ENCODE results near the gene AIFM1. TPM values are rescaled to one million over a fixed set of nuclear protein-coding genes. Genes with fewer than 3 reads are reported as not detected.
A peak's percentile ranks its signal among the peaks of the same experiment; 100 is the strongest.

The AIFM1 gene
- total RNA-seq, 4 donors from 2014 or later = 15.9 to 23.4 (median 21.6) TPM

DNA sequence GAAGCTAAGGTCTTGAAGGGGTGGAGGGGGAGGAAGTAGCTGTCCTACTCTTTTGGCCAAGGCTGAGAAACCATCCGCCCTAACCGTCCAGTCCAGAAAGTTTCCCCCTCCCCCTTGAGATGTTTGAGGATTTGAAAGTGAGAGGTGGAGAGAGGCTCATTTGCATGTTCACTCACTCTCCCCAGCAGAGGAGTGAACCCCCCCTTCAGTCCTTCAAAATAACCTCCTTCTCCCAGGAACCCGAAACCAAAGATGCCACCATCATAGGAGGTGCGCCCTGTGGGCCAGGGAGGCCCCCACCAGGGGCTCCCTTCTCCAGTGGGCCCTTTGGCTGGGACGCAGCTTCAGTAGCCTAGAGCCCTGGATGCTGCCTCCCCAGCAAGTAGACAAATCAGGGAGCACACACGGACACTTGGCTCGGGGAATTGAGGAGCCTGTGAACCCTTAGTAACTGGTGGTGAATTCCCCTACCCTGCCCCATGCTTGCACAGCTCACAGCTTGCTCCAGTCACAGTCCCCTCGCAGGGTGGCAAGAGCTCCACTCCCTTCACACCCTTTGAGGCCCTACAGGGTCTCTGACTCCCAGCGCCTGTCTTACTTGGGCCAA, 80.9 kb downstream of the AIFM1 start:
- Histone ChIP-seq H3K36me3 (no peaks in the 10 kb centered on the region), H3K4me3 (no peak overlapping the region), H3K27ac (replicated peaks in 1 of 4) (peak overlapping the region; percentile 18 to 52 (median 37)), H3K4me1 (peaks cover 10 to 27% (median 20%) of the 10 kb centered on the region in 4 donors), H3K27me3 (no peaks in the 10 kb centered on the region), H3K9me3 (no peaks in the 10 kb centered on the region)
- TF ChIP-seq POLR2A (IDR thresholded peaks at IDR 0.05; ENCODE audit: low read depth) = no peak
- TF ChIP-seq EP300 (IDR thresholded peaks at IDR 0.05) = no peak
- TF ChIP-seq, protein P1, sequence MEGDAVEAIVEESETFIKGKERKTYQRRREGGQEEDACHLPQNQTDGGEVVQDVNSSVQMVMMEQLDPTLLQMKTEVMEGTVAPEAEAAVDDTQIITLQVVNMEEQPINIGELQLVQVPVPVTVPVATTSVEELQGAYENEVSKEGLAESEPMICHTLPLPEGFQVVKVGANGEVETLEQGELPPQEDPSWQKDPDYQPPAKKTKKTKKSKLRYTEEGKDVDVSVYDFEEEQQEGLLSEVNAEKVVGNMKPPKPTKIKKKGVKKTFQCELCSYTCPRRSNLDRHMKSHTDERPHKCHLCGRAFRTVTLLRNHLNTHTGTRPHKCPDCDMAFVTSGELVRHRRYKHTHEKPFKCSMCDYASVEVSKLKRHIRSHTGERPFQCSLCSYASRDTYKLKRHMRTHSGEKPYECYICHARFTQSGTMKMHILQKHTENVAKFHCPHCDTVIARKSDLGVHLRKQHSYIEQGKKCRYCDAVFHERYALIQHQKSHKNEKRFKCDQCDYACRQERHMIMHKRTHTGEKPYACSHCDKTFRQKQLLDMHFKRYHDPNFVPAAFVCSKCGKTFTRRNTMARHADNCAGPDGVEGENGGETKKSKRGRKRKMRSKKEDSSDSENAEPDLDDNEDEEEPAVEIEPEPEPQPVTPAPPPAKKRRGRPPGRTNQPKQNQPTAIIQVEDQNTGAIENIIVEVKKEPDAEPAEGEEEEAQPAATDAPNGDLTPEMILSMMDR (IDR thresholded peaks at IDR 0.05) = no peak
- no peak for TF ChIP-seq POLR2AphosphoS5 (IDR thresholded peaks at IDR 0.05)
- intact Hi-C loops (cut with DNase I) = loop anchor here (5.0 kb wide), 1 partner anchor 38 kb away; no protein-coding TSS in a partner anchor
- WGBS = 78% methylated on average over 6 of the region's 9 CpGs
- no peak for DNase-seq (ENCODE audit: extremely low spot score)

DNA sequence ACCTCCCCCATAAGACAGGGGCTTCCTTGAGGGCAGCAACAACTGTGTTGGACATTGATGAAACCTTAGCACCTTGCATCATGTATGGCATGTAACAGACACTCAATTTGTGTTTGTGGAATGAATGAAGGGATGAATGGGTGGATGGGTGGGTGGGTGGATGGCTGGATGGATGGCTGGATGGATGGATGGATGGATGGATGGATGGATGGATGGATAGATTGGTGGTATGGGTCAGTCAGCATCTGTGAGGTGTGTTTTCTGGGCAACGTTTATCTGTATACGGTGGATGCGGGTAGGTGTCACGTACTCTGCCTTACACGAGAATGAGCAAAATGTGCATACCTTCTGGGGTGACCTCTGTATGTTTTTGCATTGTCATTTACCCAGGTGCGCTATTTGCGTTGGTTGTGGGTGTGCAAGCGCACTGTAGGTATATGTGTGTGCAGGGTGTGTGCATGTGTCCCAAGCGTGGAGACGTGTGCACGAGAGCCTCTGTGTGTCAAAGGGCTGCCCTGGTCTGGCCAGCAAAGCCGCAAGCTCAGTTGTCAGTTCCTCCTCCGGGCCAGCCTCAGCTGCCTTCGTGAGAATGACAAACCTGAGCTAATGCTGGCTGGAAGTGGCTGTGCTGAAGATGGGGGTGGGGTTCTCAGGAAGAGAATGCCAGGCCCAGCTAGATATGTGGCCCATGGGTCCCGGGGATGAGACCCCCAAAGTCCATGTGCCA, 81.8 kb downstream of the AIFM1 start:
- WGBS = 73% methylated on average over 10 of the region's 15 CpGs
- Histone ChIP-seq H3K9me3 (no peaks in the 10 kb centered on the region), H3K27ac (replicated peaks in 1 of 4) (peak overlapping the region in 1 of 4 donors; percentile 22), H3K27me3 (no peaks in the 10 kb centered on the region), H3K4me1 (peaks cover 10 to 27% (median 20%) of the 10 kb centered on the region in 4 donors), H3K4me3 (no peak overlapping the region), H3K36me3 (no peaks in the 10 kb centered on the region)
- intact Hi-C loops (cut with DNase I) = loop anchor here (5.0 kb wide), 1 partner anchor 38 kb away; no protein-coding TSS in a partner anchor
- TF ChIP-seq EP300 (IDR thresholded peaks at IDR 0.05) (no peak), POLR2AphosphoS5 (IDR thresholded peaks at IDR 0.05) (no peak), POLR2A (IDR thresholded peaks at IDR 0.05; ENCODE audit: low read depth) (no peak)
- TF ChIP-seq, protein P1 (IDR thresholded peaks at IDR 0.05) = no peak
- no peak for DNase-seq (ENCODE audit: extremely low spot score)

DNA sequence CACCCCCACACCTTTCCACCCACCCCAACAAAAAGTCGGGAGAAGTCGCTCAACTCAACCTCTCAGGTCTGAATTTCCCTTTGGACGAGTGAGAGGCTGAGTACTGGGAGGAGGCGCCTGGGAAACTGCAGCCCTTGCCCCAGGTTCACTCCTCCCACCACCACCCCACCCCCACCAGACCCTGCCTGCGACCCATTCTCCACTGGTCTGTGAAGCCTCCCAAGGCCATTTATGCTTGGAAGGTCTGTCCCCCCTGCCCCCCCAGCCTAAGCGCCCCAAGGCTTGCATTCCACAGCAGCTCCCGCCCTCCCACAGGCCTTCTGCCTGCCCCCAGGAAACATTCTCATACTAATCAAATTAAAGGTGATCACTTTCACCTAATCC, 82.5 kb downstream of the AIFM1 start:
- no peaks in the 10 kb centered on the region for H3K9me3 ChIP-seq
- H3K4me3 ChIP-seq = no peak overlapping the region
- intact Hi-C loops (cut with DNase I) = loop anchor here (5.0 kb wide), 1 partner anchor 39 kb away; no protein-coding TSS in a partner anchor
- no peak for DNase-seq (ENCODE audit: extremely low spot score)
- WGBS = 74% methylated on average over 6 of the region's 7 CpGs
- no peaks in the 10 kb centered on the region for H3K36me3 ChIP-seq
- H3K27ac ChIP-seq (replicated peaks in 1 of 4) = peak overlapping the region; percentile 22 to 44 (median 35)
- TF ChIP-seq POLR2AphosphoS5 (IDR thresholded peaks at IDR 0.05) (no peak), EP300 (IDR thresholded peaks at IDR 0.05) (no peak), POLR2A (IDR thresholded peaks at IDR 0.05; ENCODE audit: low read depth) (no peak)
- TF ChIP-seq, protein P1 (IDR thresholded peaks at IDR 0.05) = no peak
- peaks cover 10 to 27% (median 20%) of the 10 kb centered on the region in 4 donors for H3K4me1 ChIP-seq
- no peaks in the 10 kb centered on the region for H3K27me3 ChIP-seq

DNA sequence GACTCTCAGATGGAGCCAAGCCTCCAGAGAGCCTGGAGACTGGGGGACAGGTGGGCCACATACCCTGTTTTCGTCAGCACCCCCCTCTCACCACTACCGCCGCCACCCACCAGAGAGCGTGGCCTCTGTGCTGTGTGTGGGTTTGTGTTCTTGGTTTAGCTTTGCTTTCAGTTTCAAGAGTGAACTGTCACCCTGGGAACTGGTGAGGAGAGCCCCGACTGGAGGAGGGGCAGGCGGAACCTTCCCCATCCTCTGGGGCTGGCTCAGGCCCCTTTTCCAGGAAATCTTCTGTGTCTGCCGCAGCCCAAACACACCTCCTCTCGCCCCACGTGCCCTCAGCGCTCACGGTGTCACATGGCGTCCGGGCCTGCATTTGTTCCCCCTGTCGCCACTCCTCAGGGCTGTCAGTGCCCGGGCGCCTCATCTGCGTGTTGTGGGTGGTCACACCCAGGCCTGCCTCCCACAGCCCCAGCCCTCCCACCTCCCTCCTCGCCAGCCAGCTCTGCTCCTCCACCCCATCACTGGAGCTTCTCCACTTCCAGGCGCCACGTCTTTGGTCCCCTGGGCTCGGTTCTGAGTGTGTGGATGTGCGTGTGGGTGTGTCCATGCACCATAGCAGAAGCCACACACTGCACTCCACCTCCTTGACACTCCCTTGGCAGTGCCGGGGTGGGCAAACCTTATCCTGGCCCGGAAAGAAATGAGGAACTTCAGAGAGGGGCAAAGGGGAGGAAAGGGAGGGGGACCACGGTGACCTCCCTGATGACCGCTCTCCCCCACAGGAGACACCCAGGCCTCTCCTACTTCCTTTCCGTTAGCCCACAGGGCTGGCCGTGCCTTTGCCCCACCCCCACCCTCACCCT, 83.2 kb downstream of the AIFM1 start:
- DNase-seq (ENCODE audit: extremely low spot score) = no peak
- TF ChIP-seq, protein P1 (IDR thresholded peaks at IDR 0.05) = peak in 1 of 3 experiments; percentile 11
- no peak for TF ChIP-seq EP300 (IDR thresholded peaks at IDR 0.05)
- Histone ChIP-seq H3K4me3 (peak overlapping the region in 1 of 4 donors; percentile 32), H3K9me3 (no peaks in the 10 kb centered on the region), H3K27ac (replicated peaks in 1 of 4) (peak overlapping the region; percentile 22 to 44 (median 35)), H3K27me3 (no peaks in the 10 kb centered on the region), H3K36me3 (no peaks in the 10 kb centered on the region), H3K4me1 (peaks cover 10 to 27% (median 20%) of the 10 kb centered on the region in 4 donors)
- WGBS = 55% methylated on average over 25 of the region's 28 CpGs
- intact Hi-C loops (cut with DNase I) = loop anchor here (5.0 kb wide), 1 partner anchor 40 kb away; no protein-coding TSS in a partner anchor
